Stomach (tissue), 9 donors: ENCODE measurements around the gene ITIH3. TPM values are rescaled to one million over a fixed set of nuclear protein-coding genes. Genes with fewer than 3 reads are reported as not detected.
A peak's percentile ranks its signal among the peaks of the same experiment; 100 is the strongest.

Experiments
- DNase-seq, 2 donors: peaks; one replicate each; pipeline versions ENCODE4 v3.0.0 to v3.0.0-alpha.2; 2013 to 2019
- H3K27ac ChIP-seq, 5 donors: fragments of 200-600 bp in 4 of 5; sonication (generic) in 4 of 5; one replicate each; pipeline ENCODE4 v1.5.1; 2013 to 2019; ENCODE audit warnings: mild to moderate bottlenecking in 1 of 5, moderate library complexity in 1 of 5
- H3K27me3 ChIP-seq, 3 donors: fragments of 200-600 bp; sonication (generic); one replicate each; pipeline ENCODE4 v1.5.1; 2017 to 2019; ENCODE audit warnings: mixed run types in 1 of 3
- H3K36me3 ChIP-seq, 4 donors: fragments of 200-600 bp; sonication (generic); 1 replicate in 3 of 4; 2 replicates in 1 of 4; pipeline ENCODE4 v1.5.1; 2016 to 2019
- H3K4me1 ChIP-seq, 4 donors: fragments of 200-600 bp; sonication (generic); one replicate each; pipeline ENCODE4 v1.5.1; 2016 to 2019
- H3K4me3 ChIP-seq, 4 donors: fragments of 200-600 bp; sonication (generic) in 3 of 4; one replicate each; pipeline ENCODE4 v1.5.1; 2016 to 2019; ENCODE audit warnings: mild to moderate bottlenecking in 1 of 4
- H3K9me3 ChIP-seq, 4 donors: fragments of 200-600 bp; sonication (generic); one replicate each; pipeline ENCODE4 v1.5.1; 2016 to 2019
- EP300 ChIP-seq: sonication (generic); formaldehyde crosslinking; IDR thresholded peaks from one replicate; pipeline ENCODE4 v1.6.1; 2017; ENCODE audit warnings: antibody characterized with exemption
- POLR2A ChIP-seq, 4 donors: fragments of 450-650 bp; IDR thresholded peaks; one replicate each; pipeline ENCODE4 v1.6.1; 2016; ENCODE audit warnings: antibody characterized with exemption in 4 of 4, control low read depth in 2 of 4, mild to moderate bottlenecking in 1 of 4, moderate library complexity in 1 of 4
- POLR2AphosphoS5 ChIP-seq, 3 donors: sonication (generic); formaldehyde crosslinking; IDR thresholded peaks; one replicate each; pipeline ENCODE4 v1.6.1; 2016; ENCODE audit warnings: antibody characterized with exemption in 3 of 3
- WGBS, 5 donors: extraction: QIAGEN DNeasy Blood & Tissue Kit in 3 of 5; methylation state at CpG; one replicate each; pipeline versions ENCODE4 v1.1.5 to v1.1.7; 2013 to 2018; 5-methylcytosine and 5-hydroxymethylcytosine counted together
- intact Hi-C: fragments of 100-400 bp; cut with DNase I; formaldehyde crosslinking; loops from one replicate; pipeline ENCODE4 v1.15.1; 2023; ENCODE audit warnings: low total_unique reads
- polyA plus RNA-seq, 3 donors: library from polyadenylated mRNA; stranded (reverse); fragments of 200-250 nt; gene quantifications; one replicate each; pipeline ENCODE4 v1.2.3, GENCODE V29; 2013
- total RNA-seq, 5 donors: library from RNA; depleted of rRNA; stranded (reverse); fragments of >200 nt; gene quantifications; one replicate each; pipeline versions ENCODE4 v1.1.0 to v1.2.3, GENCODE V29; 2014 to 2016
- TF ChIP-seq, protein P1 (sequence below), 7 experiments: fragments of 450-650 bp in 4 of 7; fragments of 200-600 bp in 3 of 7; sonication (generic) in 3 of 7; IDR thresholded peaks; one replicate each; pipeline ENCODE4 v1.5.1; 2016 to 2019; ENCODE audit warnings: antibody characterized with exemption in 7 of 7, control low read depth in 2 of 7, mild to moderate bottlenecking in 1 of 7
- donor health status: healthy with polysubstance abuse.
- donor health status: Bipolar disorder and iron deficiency.
- donor health status: healthy.

ITIH3 gene
- total and polyA plus RNA-seq, 8 donors: 0.19 to 210 (median 6.4) TPM; not detected in 2

DNA sequence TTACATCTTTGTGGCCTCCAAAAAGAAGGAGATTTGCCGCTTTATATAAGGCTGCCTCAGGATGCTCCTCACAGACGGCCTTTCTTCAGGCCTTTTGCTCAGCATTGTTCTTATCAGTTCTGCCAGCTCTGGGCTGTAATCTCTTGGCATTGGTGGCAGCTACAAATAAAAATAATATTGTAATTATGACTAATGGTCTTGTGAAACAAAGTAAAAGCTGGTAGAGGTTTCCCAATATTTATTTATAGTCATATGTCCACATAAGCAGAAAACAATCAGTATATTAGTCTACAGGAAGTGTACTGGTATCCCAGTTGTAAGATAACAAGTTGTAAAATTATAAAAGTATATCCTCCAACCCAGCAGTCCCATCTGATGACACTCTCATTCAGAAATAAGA, 31.1 kb upstream of the ITIH3 start:
- peak overlapping the region in 3 of 5 donors; percentile 5 to 52 (median 40) for H3K27ac ChIP-seq
- no peak overlapping the region for H3K4me3 ChIP-seq
- no peak for DNase-seq
- 51 to 78% (median 57%) methylated on average over 2 of the region's 2 CpGs for WGBS, 5 donors
- intact Hi-C loops: no loop called here
- peaks cover 38 to 100% (median 91%) of the 10 kb centered on the region in 4 donors for H3K36me3 ChIP-seq
- H3K4me1 ChIP-seq: peaks cover 0 to 23% (median 5%) of the 10 kb centered on the region in 4 donors
- TF ChIP-seq, protein P1, sequence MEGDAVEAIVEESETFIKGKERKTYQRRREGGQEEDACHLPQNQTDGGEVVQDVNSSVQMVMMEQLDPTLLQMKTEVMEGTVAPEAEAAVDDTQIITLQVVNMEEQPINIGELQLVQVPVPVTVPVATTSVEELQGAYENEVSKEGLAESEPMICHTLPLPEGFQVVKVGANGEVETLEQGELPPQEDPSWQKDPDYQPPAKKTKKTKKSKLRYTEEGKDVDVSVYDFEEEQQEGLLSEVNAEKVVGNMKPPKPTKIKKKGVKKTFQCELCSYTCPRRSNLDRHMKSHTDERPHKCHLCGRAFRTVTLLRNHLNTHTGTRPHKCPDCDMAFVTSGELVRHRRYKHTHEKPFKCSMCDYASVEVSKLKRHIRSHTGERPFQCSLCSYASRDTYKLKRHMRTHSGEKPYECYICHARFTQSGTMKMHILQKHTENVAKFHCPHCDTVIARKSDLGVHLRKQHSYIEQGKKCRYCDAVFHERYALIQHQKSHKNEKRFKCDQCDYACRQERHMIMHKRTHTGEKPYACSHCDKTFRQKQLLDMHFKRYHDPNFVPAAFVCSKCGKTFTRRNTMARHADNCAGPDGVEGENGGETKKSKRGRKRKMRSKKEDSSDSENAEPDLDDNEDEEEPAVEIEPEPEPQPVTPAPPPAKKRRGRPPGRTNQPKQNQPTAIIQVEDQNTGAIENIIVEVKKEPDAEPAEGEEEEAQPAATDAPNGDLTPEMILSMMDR (IDR thresholded peaks at IDR 0.05): no peak
- TF ChIP-seq POLR2A (IDR thresholded peaks at IDR 0.05) (no peak), POLR2AphosphoS5 (IDR thresholded peaks at IDR 0.05) (peak in 1 of 3 donors; percentile 49), EP300 (no peak)
- no peaks in the 10 kb centered on the region for H3K27me3 ChIP-seq
- H3K9me3 ChIP-seq: no peaks in the 10 kb centered on the region

DNA sequence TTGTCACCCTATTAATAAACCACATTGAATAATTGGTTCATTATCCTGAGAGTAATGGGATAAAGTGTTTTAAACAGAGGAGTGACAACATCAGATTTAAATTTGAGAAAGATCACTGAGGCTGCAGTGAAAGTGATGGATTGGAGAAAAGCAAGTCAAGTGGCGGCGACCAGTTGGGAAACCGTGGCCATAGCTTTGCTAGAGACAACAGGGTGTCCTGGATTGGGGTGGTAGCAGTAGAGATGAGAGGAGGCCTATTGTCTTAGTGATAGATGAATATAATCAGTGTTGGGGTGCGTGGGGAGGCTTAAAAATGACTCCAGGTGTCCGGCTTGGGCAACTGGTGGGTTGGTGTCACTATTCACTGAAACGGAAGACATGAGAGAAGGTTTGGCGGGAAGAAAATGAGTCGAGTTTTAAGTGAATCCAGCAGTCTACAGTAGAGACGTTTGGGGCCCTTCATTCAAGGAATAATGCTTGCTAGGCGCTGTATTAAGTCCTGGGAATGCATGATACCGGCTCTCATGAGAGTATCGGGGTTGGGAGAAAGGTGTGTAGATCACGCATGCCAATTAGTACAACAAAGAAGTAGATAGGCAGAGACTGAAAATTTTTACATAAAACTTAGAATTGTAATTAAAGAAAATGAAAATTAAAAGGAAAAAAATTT, 24.7 kb upstream of the ITIH3 start:
- intact Hi-C loops: no loop called here
- 13 to 20% (median 19%) methylated on average over 13 of the region's 13 CpGs for WGBS, 5 donors
- TF ChIP-seq EP300: no peak
- H3K9me3 ChIP-seq: no peaks in the 10 kb centered on the region
- H3K4me1 ChIP-seq: peaks cover 15 to 26% (median 22%) of the 10 kb centered on the region in 4 donors
- peak in 1 of 2 donors; percentile 21 for DNase-seq
- peak overlapping the region; percentile 81 to 99 (median 87) for H3K4me3 ChIP-seq
- H3K36me3 ChIP-seq: peaks cover 12 to 35% (median 30%) of the 10 kb centered on the region in 4 donors
- H3K27me3 ChIP-seq: no peaks in the 10 kb centered on the region
- H3K27ac ChIP-seq: peak overlapping the region in 4 of 5 donors; percentile 77 to 83 (median 77)

DNA sequence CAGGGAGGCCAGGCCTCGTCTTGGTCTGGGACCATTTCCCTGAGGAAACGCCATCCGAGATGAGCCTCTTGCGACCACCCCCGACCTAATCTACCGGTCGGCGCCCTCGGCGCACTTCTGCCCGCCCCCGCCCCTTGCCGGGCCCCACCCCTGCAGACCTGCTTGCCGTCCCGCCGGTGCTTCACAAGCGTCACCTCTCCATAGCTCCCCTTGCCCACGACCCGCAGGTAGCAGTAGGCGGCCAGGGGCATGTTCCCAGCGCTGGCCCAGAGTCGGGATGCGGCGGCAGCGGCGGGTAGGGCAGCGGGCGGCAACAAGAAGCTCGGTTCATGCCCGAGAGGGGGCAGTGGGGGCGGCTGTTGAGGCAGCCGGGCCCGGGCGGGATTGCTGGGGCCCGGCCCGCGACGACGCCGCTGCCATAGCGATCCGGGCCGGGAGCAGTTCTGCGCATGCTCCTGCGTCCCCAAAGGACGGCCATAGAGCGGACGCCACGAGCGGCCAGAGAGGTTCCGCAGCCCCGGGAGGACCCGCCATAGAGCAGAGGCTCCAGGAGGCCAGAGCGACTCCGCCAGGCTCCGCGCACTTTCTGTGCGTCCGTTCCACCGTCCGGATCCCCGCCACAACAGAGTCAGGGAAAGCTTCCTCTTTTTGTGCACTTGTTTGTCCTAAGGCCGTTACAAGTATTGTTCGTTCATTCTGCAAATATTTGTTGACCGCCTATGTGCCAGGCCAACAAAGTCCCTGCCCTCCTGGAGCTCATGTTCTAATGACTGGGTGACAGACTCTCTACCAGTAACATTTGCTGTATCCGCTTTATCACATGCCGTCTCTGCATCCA, 23.9 kb upstream of the ITIH3 start, which contains the start of gene NEK4:
Gene NEK4, minus strand, starts transcription at position 445 of the 838 bp plus-strand sequence. Its CDS starts 194 bp downstream, at position 251.
- 0 to 1% (median 0%) methylated on average over 29 to 67 of the region's 67 CpGs for WGBS, 5 donors
- peak within 1 kb of the TSS; percentile 45 to 83 (median 77) for H3K27ac ChIP-seq
- no peaks in the 10 kb centered on the region for H3K9me3 ChIP-seq
- no peaks in the 10 kb centered on the region for H3K27me3 ChIP-seq
- H3K36me3 ChIP-seq: peaks cover 9 to 27% (median 22%) of the 10 kb centered on the region in 4 donors
- DNase-seq: peak; percentile 95 to 97
- TF ChIP-seq, protein P1 (IDR thresholded peaks at IDR 0.05): no peak
- peak in 1 of 4 donors; percentile 31 for TF ChIP-seq POLR2A (IDR thresholded peaks at IDR 0.05)
- peak; percentile 59 to 93 (median 89) for TF ChIP-seq POLR2AphosphoS5 (IDR thresholded peaks at IDR 0.05)
- H3K4me3 ChIP-seq: peak within 1 kb of the TSS; percentile 81 to 99 (median 87)
- intact Hi-C loops: no loop called here
- H3K4me1 ChIP-seq: peaks cover 15 to 33% (median 22%) of the 10 kb centered on the region in 4 donors

DNA sequence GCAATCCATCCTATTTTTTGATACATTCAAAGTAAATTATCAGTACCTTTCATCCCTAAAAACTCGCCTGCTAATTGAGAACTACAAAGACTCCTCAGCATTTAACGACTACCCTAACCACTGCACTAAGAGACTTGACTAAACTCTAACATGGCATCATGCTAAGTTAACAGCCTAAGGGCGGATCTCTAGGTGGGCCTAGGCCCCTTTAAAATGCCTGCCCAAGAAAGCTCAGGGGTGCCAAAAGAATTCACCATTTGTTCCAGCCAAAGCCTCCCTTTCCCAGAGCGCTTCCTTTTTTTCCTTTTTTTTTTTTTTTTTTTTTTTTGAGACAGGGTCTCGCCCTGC, 23.3 kb upstream of the ITIH3 start:
- Histone ChIP-seq H3K36me3 (peaks cover 3 to 21% (median 16%) of the 10 kb centered on the region in 4 donors), H3K27ac (peak overlapping the region in 4 of 5 donors; percentile 77 to 83 (median 77))
- intact Hi-C loops: no loop called here

More for the DNA sequence above, 23.3 kb upstream of the ITIH3 start:
- H3K4me1 ChIP-seq: peaks cover 15 to 36% (median 22%) of the 10 kb centered on the region in 4 donors
- TF ChIP-seq, protein P1 (IDR thresholded peaks at IDR 0.05): no peak
- TF ChIP-seq POLR2A (IDR thresholded peaks at IDR 0.05) (no peak), POLR2AphosphoS5 (IDR thresholded peaks at IDR 0.05) (no peak), EP300 (no peak)
- WGBS, 5 donors: 49 to 62% (median 54%) methylated on average over 5 of the region's 5 CpGs
- no peaks in the 10 kb centered on the region for H3K27me3 ChIP-seq
- peak overlapping the region; percentile 81 to 99 (median 87) for H3K4me3 ChIP-seq
- no peaks in the 10 kb centered on the region for H3K9me3 ChIP-seq
- no peak for DNase-seq
